Activated naive CD8-positive, alpha-beta T cell treated with anti-CD3 and anti-CD28 coated beads, Interleukin-2, amount 50 U/mL, for 16 hours (primary cell): ENCODE results near the gene CAMTA1.

ENCODE experiments used
- DNase-seq: peaks from one replicate; pipeline ENCODE4 v3.0.0-alpha.2; 2020; ENCODE audit warnings: low read depth, low spot score

CAMTA1 gene

DNA sequence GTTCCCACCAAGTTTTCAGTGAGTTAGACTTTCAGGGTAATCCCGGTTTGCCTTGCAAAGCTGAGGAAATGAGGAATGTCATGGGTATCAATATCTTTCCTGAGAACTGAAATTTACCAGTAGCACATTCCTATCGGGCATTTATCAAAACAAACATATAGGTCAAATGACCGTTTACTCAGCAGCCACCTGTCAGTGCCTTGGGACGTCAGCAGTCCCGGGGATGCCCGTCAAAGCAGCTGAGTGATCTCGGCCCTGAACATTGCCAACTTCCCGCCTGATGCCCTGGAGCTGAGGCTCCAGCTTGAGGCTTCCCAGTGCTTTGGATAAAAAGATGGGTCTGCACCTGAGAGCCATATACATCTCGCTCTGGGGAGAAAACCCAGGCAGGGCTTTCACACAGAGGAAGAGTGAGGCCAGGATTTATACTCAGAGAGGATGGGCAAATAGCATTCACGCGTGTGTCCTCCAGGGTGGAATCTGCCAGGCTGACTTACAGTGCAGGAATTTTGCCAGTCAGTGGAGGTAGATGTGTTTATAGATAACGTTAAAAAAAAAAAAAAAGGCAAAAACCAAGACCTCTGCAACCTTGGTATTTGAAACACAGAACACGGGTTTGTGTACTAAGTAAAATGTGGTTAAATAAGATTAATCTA lies 550.1 kb downstream of the CAMTA1 start:
- no peak for DNase-seq

DNA sequence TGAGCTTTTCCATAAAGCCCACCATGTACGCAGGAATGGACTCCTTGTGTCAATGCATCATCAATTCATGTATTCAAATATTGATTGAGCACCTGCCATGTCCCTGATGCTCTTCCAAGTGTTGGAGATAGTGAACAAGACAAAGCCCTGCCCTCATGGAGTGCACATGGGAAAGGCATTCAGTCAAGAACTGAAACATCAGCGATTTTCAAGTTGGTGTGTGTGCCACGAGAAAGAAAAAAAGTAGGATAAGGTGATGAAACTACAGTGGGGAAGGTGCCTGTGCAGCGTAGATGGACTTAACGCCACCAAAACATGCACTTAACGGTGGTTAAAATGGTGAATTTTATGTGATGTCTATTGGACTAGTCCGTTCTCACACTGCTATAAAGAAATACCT lies 553.2 kb downstream of the CAMTA1 start:
- DNase-seq, result no peak

DNA sequence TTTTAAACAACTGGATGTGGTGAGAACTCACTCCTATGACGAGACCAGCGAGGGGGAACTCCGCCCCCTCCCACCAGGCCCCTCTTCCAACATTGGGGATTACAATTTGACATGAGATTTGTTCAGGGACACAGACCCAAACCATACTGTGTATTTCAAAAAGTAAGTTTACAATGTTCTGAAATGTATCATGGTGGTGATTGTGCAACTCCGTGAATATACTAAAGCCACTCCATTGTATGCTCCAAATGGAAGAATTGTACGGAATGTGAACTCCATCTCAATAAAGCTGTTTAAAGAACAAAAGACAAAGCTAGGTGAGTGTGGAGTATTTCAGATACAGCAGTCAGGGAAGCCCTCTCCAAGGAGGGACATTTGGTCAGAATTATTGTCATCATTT lies 553.8 kb downstream of the CAMTA1 start:
- no peak for DNase-seq

DNA sequence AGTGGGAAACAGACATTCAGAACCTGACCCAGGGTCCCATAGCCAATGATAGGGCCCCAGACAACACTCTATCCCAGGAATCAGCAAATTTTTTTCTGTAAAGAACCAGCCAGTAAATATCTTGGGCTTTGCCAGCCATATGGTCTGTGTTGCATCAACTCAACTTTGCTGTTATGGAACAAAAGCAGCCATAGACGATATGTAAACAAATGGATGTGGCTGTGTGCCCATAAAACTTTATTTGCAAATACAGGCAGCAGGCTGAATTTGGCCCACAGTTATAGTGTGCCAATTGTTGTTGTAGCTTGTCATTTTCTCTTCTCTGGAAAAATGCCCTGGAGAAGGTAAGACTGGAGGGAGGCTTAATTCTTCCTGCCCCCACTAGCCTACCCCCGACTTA lies 554.7 kb downstream of the CAMTA1 start:
- no peak for DNase-seq

DNA sequence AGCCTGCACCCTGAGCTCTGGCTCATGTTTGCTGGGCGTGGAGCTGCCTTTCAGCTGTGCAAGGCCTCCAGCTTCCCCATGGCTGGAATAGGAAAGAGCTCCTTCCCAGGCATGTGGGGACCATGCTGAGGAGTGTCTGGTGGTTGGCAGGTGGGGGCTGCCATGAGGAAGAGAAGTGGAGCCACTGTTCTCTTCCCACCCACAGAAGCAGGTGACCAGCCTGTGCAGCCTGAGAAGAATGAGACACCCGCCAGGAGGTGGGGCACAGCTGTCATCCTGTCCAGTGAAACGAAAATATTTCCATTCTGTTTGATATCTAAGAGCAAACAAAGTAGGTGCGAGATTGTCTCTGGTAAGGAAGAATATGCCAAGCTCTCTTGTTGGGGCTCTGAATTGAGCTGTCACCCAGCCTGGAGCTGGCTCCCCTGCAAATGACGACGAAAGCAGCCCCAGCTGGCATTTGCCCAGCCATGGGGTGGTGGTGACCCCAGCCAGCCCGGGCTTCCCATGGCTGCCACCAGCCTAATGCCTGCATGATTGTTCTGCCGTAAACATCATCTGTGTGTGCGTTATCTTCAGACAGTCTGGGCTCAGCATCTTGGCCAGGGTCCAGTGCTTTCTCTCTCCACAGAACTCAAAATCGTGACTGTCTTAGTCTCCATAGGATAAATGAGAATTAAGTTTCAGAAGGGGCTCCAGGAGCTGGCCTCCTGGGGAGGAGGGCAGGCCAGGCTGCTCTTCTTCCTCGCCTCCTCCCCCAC lies 556.1 kb downstream of the CAMTA1 start:
- DNase-seq, result no peak

DNA sequence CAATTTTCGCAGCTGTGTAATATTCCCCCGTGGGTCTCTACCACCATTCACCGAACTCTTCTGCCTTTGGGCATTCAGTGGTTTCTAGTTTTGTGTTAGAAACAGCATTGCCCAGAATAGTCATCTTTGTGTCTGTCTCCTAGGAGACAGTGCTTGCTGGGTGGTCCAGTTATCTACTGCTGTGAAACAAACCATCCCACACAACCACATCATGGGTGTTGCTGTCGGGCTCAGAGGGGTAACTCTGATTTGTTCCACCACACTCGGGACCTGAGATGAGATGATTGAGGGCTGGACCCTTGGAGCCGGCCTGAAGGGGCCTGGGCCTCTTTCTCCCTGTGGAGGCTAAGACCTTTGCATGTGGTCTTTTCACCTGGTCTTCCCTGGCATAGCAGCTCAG lies 558.6 kb downstream of the CAMTA1 start:
- DNase-seq, result no peak

DNA sequence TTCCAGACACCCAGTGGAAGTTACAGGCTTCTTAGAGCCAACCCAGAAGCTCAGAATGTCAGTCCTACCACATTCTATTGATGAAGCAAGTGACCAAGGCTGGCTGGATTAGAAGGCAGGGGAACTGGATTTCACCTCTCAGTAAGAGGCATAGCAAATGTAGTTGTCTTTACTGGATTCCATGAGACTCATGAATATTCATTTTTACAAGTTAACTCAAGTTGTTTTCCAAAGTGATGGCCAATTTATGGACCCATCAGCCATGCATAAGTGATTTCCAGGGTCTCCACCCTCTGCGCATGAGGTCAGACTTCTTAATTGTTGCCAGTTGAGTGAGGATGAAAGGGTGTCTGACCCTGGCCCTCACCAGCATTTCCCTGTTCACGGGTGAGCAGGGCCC lies 559.0 kb downstream of the CAMTA1 start:
- no peak for DNase-seq

DNA sequence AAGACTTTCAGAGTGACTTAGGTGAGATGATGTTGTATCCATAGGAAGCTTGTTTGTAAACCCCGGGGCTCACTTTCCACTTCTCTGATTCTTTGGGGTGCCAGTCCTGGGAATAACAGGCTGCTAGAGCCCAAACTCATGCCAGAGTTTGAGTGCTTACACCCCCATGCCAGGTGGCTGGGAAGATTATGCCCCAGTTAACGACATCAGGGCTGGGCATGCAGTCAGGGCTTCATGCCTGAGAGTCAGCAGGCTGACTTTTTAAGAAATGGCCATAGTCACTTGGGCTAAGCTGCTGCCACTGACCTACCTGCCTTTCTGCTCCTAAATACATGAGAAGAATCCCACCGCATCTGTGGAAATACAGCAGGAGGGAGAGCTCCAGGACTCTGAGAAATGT lies 560.3 kb downstream of the CAMTA1 start:
- DNase-seq, result no peak

DNA sequence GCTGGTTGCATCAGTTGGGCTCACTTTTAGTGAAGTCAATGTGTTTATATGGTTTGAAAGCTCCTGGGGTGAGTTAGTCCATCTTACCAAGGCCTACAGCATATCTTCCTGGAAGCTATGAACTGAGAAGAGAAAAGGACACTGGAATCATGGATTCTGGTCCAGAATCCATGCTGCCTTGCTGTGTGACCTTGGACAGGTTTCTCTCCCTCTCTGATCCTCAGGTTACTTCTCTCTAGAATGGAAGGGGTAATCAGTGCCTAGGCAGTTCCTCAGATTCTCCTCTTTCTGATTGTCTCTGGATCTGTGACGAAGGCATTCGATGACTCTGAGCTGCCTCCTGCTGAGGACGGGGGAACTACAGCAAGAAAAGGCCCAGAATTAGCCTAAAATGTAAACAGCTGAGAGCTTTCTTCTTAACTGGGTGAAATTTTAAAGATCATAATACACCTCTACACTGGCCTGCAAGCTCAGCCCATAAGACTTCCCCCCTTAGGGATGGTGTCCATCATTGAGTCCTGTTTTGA lies 560.9 kb downstream of the CAMTA1 start:
- no peak for DNase-seq

DNA sequence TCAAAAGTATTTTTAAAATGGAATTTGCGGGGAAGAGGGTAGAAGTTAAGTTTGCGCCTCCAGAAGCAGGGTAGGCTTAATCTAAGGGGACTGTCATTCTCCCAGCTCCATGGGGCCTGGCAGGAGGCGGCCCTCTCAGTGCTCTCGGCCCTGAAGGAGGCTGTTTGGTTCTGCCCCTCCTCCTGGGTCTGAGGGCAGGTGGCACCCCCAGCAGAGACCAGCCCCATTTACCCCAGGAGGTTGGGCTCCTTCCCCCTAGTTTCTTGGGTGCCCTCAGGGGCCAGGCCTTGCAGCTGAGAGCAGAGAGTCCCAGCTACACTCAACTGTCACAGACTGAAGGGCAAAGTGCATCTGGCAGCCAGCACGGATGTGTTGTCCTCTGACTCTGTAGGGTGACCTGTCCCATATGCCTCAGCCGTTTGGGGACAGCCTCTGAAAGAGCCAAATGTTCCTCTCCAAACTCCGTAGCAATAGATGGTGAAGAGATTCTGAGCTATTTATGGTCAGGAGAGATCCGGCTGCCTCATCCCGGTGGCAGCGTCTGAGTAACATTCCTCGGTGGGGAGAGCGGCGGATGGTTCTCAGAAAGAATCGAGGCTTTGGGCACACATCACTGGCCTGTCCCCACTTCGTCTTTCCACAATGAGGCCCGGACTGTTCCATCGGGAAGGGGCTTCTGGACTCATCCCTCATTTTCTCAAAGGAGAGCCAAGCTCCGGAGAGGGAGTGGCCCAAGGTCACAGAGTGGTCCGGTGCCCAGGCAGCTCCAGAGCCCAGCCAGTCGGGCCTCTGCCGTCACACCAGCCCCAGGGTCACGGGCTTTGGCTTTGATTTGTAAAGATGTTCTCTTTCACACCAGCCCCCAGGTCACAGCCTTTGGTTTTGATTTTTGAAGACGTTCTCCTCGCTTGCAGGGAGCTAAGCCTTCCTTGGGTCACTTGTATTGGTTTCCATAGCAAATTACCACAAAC lies 561.6 kb downstream of the CAMTA1 start:
- no peak for DNase-seq

DNA sequence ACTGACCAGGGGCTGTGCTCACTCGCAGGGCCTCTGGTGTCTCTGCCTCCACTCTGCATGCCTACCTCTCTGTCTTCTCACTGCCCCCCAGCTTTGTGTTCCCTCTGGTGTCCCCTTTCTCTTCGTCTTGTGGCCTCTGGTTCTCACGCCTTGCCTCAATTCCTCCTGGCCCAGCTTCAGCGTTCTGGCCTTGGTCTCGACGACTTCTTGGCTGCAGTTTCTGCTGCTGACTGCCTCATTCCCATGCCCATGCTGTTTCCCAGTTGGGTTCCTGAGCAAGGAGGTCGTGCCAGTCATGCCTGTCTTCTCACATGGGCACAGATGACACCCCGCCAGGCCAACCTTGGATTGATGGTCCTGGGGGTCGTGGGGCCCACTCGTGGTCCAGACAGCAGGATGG lies 562.8 kb downstream of the CAMTA1 start:
- DNase-seq, result no peak

DNA sequence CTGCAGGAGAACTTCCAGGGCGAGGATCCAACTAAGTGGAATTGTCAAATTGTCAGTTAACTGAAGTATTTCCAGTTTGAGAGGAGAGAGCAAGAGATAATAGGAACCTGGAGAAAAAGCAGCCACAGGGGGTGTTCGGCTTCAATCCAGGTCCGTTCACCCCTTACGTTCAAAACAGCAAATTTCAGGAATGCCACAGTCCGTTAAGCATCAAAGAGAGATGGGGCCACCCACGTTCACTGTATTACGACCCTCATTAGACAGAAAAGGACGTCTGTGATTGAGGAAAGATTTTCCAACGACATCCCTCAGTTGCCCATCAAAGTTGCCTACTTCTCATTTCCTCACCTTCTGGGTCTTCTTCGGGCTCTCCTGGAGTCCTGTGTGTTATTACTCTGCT lies 563.3 kb downstream of the CAMTA1 start:
- DNase-seq, result no peak

DNA sequence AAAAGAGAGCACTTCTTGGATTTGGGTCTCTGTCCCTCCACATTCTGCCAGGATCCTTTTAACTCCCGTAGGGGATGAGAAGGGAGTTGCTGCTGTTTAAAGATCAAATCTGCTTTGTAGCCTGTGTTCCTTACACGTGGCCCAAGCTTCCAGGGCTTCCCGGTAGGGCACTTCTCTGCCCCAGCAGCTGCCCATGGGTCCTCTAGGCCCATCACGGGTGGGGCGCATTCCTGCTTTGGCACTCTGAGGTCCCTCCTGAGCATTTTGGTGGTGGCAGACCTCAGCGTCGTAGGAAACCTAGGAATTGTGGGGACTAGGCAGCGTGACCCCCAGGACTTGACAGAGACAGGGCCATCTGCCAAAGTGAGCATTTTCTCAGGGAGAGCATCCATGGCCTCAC lies 565.5 kb downstream of the CAMTA1 start:
- no peak for DNase-seq

DNA sequence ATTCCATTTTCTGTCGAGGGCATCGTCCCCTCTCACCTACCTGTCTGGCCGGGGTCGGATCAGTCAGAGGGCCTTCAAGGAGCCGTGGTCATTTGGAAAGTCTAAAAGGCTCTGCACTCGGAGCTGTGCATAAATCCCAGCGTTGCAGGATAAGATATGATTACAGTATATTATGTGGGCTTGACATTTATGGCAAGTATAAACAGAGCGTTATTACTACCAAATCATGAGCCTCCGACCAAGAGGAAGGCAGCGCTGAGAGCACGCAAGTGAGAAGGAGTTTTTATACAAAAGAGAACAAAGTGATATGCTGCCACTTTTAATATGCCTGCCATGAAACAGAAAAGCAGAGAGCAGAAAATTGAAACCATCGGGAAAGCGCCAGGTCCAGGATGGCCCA lies 566.4 kb downstream of the CAMTA1 start:
- no peak for DNase-seq

DNA sequence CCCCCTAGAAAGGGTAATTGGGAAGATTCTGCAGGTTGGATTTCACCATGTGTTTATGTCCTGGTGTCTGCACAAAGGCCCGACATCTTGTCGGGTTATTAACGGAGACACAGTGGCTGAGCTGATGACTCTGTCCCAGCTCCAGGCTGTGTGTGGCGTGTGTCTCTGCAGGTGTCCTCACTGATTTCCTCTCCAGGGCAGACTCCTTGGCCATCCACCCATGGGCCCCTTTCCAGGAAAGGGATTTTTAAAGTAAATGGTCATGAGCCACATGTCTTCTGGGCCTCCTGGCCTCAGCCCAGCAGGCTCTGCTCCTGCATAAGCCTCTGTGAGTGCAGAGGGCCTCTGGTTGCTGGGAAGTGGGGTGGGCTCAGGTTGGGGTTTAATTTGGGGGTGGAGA lies 567.1 kb downstream of the CAMTA1 start:
- no peak for DNase-seq

DNA sequence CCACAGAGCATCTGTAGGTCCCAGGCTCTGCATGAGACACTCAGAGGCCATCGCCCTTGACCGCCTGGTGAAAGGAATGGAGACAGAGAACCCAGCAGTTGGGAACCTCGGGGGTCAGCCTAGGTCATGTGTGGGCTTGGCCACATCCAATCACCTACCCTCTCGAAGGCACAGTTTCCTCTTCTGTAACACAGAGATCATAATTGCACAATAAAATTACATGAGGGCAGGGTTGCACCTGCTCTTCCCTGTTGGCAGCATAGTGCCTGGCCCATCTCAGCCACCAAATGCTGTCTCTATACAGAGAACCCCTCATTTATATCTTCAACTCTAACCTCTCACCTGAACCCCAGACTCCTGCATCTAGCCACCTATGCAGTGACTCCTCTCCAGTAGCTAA lies 567.7 kb downstream of the CAMTA1 start:
- no peak for DNase-seq

DNA sequence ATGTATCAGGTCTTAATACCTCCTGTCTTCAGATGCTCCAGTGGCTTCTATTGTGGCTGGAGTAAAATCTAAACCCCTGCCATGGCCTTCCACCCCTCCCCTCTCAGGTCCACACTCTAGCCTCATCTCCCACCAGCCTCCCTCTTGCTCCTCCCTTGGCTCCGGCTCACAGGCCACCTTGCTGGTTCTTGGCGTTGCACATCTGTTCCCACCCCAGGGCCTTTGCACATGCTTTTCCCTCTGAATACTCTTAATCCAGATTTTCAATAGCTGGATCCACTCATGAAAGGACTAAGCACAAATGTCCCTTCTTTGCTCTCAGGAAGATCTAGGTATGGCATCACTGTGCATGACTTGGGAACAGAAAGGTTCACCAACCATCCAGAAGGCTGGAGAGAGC lies 570.4 kb downstream of the CAMTA1 start:
- DNase-seq, result no peak

DNA sequence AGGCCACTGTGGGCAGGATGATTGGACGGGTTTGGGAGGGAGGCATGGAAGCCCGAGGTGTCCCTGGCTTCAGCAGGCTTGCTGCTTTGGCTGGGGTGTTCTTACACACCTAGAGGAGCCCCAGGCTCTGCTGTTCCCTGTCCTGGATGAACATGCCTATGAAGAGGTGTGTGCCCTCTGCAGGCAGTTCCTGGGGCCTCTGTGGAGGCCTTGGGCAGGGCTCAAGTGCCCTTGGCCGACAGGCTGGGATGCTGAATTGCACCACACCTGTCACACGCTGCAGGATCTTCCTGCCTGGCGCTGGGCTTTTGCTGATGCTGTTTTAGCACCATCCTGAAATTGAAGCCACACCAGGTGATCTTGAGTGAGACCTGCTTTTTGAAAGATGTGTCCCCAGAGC lies 570.8 kb downstream of the CAMTA1 start:
- no peak for DNase-seq

DNA sequence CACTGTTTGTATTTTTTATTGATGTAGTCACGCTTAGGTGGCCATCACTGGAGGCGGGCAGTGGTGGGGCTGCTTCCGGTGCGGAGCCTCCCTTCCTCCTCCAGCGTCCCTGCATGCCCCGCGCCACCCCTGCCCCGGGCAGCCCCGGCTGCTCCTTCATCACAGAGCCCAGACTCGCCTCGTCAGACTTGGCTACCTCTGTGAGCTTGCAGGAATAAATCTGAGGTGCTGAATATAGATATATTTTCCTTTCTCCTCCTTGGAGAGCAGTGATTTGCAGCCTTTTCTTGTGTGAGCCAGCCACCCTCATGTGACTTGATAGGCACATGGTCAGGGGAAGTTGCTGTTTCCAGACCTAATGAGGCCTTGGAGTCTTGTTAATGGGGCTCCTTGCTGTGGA lies 573.2 kb downstream of the CAMTA1 start:
- DNase-seq, result no peak

DNA sequence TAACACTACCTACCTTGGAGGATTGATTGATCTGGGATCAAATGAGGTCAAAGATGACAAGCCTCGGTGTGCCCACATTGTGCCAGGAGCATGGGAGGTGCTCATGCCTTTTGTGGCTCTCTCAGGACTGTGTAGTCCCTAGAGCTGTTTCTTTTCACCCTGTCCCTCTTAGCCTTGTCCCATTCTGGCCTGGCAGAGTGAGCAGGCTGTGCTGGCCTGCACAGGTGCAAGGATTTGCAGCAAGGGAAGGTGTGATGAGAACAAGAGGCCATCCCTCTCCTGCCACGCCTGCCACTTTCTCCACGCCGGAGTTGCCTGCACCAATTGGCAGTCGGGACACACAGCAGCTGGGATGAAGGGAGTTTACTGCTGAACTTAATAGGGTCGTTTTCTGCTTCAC lies 575.3 kb downstream of the CAMTA1 start:
- DNase-seq, result no peak

DNA sequence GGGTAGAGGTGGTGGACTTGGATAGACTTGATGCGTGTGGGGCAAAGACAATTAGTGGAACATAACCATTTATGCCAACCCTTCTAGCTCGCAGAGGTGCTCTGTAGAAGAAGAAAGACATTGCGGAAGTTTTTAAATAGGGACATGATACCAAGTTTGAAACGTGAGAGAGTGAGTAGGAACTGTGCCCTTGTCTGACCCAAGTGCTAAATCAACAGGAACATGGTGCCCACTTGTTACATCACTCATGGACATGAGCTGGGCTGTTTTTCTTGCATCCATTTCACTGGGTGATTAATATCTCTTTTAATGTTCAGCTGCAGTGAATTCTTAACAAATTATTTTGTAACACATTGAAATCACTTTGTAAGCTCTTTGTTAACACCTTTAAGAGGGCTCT lies 577.7 kb downstream of the CAMTA1 start:
- DNase-seq, result no peak

DNA sequence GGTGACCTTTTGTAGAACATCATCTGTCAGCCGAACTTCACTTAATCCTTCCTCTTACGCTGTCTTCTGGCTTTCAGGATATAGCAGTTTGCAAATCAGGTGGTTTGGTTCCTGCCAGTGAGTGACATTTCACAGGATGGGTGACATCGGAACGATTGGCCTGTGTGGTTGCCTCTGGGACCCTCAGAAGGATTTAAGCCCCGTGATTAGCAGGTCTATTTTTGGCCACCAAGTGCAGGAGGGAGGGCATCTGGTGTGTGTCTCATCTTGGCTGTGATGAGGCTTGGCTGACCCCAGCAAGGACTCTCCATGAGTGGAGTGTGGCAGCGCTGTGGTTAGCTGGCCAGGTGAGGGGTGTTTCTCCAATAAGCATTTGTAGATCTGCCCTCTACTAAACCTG lies 578.2 kb downstream of the CAMTA1 start:
- no peak for DNase-seq
